ENCODE results near the gene SPEN.

GRCh38 chr1:15826810-15827507, 20.5 kb upstream of the SPEN start:
- no peak for TF ChIP-seq POLR2A (IDR thresholded peaks at IDR 0.05)
- no peak for TF ChIP-seq CTCF (IDR thresholded peaks at IDR 0.05)

All from vagina (tissue), 2 donors.